IMR-90 (cell line): ENCODE results near the gene ASXL3. TPM values are rescaled to one million over a fixed set of nuclear protein-coding genes. Genes with fewer than 3 reads are reported as not detected.

Experiments
- ATAC-seq: fragments of 200-7000 bp; cut with Tn5 transposase; 2 replicates; pipeline ENCODE4 v1.9.1; 2020; ENCODE audit warnings: low read depth, mild to moderate bottlenecking, moderate library complexity
- BruUV-seq: library from RNA; stranded (reverse); fragments of 400-500 nt; replicated peaks from 2 replicates; lab custom pipeline; 2021; lab: Mats Ljungman, UMichigan
- CTCF ChIA-PET: fragments of 300-600 bp; formaldehyde crosslinking; extraction: SDS; loops from one replicate; lab custom pipeline; 2021; ENCODE audit warnings: antibody characterized with exemption; lab: Yijun Ruan, JAX
- POLR2A ChIA-PET: fragments of 300-600 bp; sonication (Branson Sonifier 250); formaldehyde crosslinking; loops from one replicate; lab custom pipeline; 2022; ENCODE audit warnings: antibody characterized with exemption; ENCODE audit not compliant: unreplicated experiment; lab: Charles Lee
- DNase-seq: peaks from one replicate; pipeline ENCODE4 v3.0.0; 2013
- H2AFZ ChIP-seq: replicated peaks from 2 replicates; pipeline ENCODE3; 2013; ENCODE audit warnings: low read length, mild to moderate bottlenecking; ENCODE audit not compliant: poor library complexity
- H2AK5ac ChIP-seq: 2 replicates; pipeline ENCODE4 v1.6.1; 2013; ENCODE audit warnings: low read depth, low read length, inconsistent platforms
- H2AK9ac ChIP-seq: replicated peaks from 2 replicates; pipeline ENCODE3; 2013; ENCODE audit warnings: mild to moderate bottlenecking, low read depth, low read length, moderate library complexity; ENCODE audit not compliant: poor library complexity
- H2BK120ac ChIP-seq: 2 replicates; pipeline ENCODE4 v1.6.1; 2013; ENCODE audit warnings: low read depth, low read length, inconsistent platforms
- H2BK15ac ChIP-seq: 3 replicates; pipeline ENCODE4 v1.6.1; 2013; ENCODE audit warnings: low read depth, low read length, inconsistent platforms
- H2BK20ac ChIP-seq: 2 replicates; pipeline ENCODE4 v1.6.1; 2013; ENCODE audit warnings: low read depth, mild to moderate bottlenecking, inconsistent platforms, low read length, moderate library complexity
- H2BK5ac ChIP-seq: 2 replicates; pipeline ENCODE4 v1.6.1; 2013; ENCODE audit warnings: mild to moderate bottlenecking, low read depth, low read length, inconsistent platforms; ENCODE audit not compliant: poor library complexity, severe bottlenecking
- H3K14ac ChIP-seq: replicated peaks from 2 replicates; pipeline ENCODE4 v1.6.1; 2013; ENCODE audit warnings: low read depth, low read length, inconsistent platforms
- H3K18ac ChIP-seq: 2 replicates; pipeline ENCODE4 v1.6.1; 2013; ENCODE audit warnings: low read depth, low read length, control low read depth
- H3K23ac ChIP-seq: 2 replicates; pipeline ENCODE4 v1.6.1; 2013; ENCODE audit warnings: low read depth, low read length, inconsistent platforms
- H3K27ac ChIP-seq: 2 replicates; pipeline ENCODE4 v1.5.1; 2013; ENCODE audit warnings: mild to moderate bottlenecking, control low read depth, low read length; ENCODE audit not compliant: insufficient read depth
- H3K27me3 ChIP-seq: 2 replicates; pipeline ENCODE4 v1.6.1; 2013; ENCODE audit warnings: low read length; ENCODE audit not compliant: control insufficient read depth, insufficient read depth
- H3K36me3 ChIP-seq: 2 replicates; pipeline ENCODE4 v1.6.1; 2013; ENCODE audit warnings: low read length, mixed read lengths; ENCODE audit not compliant: control insufficient read depth, insufficient read depth
- H3K4ac ChIP-seq: 2 replicates; pipeline ENCODE4 v1.6.1; 2013; ENCODE audit warnings: low read depth, low read length, inconsistent platforms
- H3K4me1 ChIP-seq: 2 replicates; pipeline ENCODE4 v1.6.1; 2013; ENCODE audit warnings: low read length, mixed read lengths; ENCODE audit not compliant: control insufficient read depth, insufficient read depth
- H3K4me2 ChIP-seq: 2 replicates; pipeline ENCODE4 v1.6.1; 2013; ENCODE audit warnings: low read depth, mild to moderate bottlenecking, control low read depth, low read length, moderate library complexity
- H3K4me3 ChIP-seq: 2 replicates; pipeline ENCODE4 v1.5.1; 2013; ENCODE audit warnings: low read depth, mild to moderate bottlenecking, control low read depth, low read length, moderate library complexity; ENCODE audit not compliant: insufficient read depth
- H3K56ac ChIP-seq: 2 replicates; pipeline ENCODE4 v1.6.1; 2013; ENCODE audit warnings: low read length, inconsistent platforms; ENCODE audit not compliant: insufficient read depth; ENCODE audit errors: extremely low read depth
- H3K79me1 ChIP-seq, 2 experiments: 2 replicates each; pipeline ENCODE4 v1.6.1; 2013; ENCODE audit warnings: low read length in 2 of 2, inconsistent platforms in 1 of 2, low read depth in 1 of 2
- H3K9ac ChIP-seq: 2 replicates; pipeline ENCODE4 v1.6.1; 2013; ENCODE audit warnings: low read depth, low read length, control low read depth
- H3K9me1 ChIP-seq: 2 replicates; pipeline ENCODE4 v1.6.1; 2013; ENCODE audit warnings: low read length, inconsistent platforms; ENCODE audit not compliant: insufficient read depth
- H3K9me3 ChIP-seq: 2 replicates; pipeline ENCODE4 v1.6.1; 2013; ENCODE audit warnings: low read length; ENCODE audit not compliant: control insufficient read depth, insufficient read depth
- H4K20me1 ChIP-seq: 2 replicates; pipeline ENCODE4 v1.6.1; 2013; ENCODE audit warnings: low read length, inconsistent platforms; ENCODE audit not compliant: insufficient read depth
- H4K5ac ChIP-seq: 2 replicates; pipeline ENCODE4 v1.6.1; 2013; ENCODE audit warnings: mild to moderate bottlenecking, low read depth, low read length, control low read depth
- H4K8ac ChIP-seq, 2 experiments: 2 replicates each; pipeline ENCODE4 v1.6.1; 2013; ENCODE audit warnings: low read depth in 2 of 2, low read length in 2 of 2, control low read depth in 1 of 2, inconsistent platforms in 1 of 2
- H4K91ac ChIP-seq: 2 replicates; pipeline ENCODE4 v1.6.1; 2013; ENCODE audit warnings: low read depth, low read length, inconsistent platforms; ENCODE audit not compliant: insufficient read depth
- BHLHE40 ChIP-seq: fragments of 150-350 bp; IDR thresholded peaks from 2 replicates; pipeline ENCODE4 v1.6.1; 2016; ENCODE audit warnings: mild to moderate bottlenecking, low read depth, low read length
- FOS ChIP-seq: fragments of 150-350 bp; IDR thresholded peaks from 2 replicates; pipeline ENCODE4 v1.6.1; 2016; ENCODE audit warnings: low read depth, low read length
- MXI1 ChIP-seq: IDR thresholded peaks from 2 replicates; pipeline ENCODE4 v1.6.1; 2012; ENCODE audit warnings: low read depth, mild to moderate bottlenecking, low read length, moderate library complexity, borderline replicate concordance
- POLR2A ChIP-seq: IDR thresholded peaks from 2 replicates; pipeline ENCODE4 v1.6.1; 2012; ENCODE audit warnings: mild to moderate bottlenecking, low read depth, low read length
- RCOR1 ChIP-seq: IDR thresholded peaks from 2 replicates; pipeline ENCODE4 v1.6.1; 2012; ENCODE audit warnings: mild to moderate bottlenecking, low read length, improper control_type of control experiment; ENCODE audit not compliant: insufficient replicate concordance
- RFX5 ChIP-seq: IDR thresholded peaks from 2 replicates; pipeline ENCODE4 v1.8.0; 2012; ENCODE audit warnings: low read depth, mild to moderate bottlenecking, low read length, moderate library complexity
- whole genome bisulfite sequencing, 2 experiments: methylation state at CpG; one replicate each; pipeline versions ENCODE4 v1.1.5 to v1.1.7; 2013; ENCODE audit warnings: missing lambda C conversion rate in 2 of 2; ENCODE audit not compliant: insufficient read length in 1 of 2; ENCODE audit errors: extremely low coverage in 2 of 2; 5-methylcytosine and 5-hydroxymethylcytosine counted together
- dilution Hi-C: fragments of 300-500 bp; cut with HindIII; formaldehyde crosslinking; loops from one replicate; pipeline ENCODE4 v1.14.3; 2018; ENCODE audit warnings: low sequenced_read_pairs; ENCODE audit not compliant: unreplicated experiment
- in situ Hi-C: fragments of 300-500 bp; cut with MboI; formaldehyde crosslinking; loops from 3 replicates; pipeline ENCODE4 v1.14.3; 2019; ENCODE audit warnings: low sequenced_read_pairs, inconsistent platforms, mixed read lengths
- intact Hi-C: fragments of 100-400 bp; cut with micrococcal nuclease; formaldehyde crosslinking; loops from 2 replicates; pipeline ENCODE4 v1.10.0; 2022
- polyA plus RNA-seq, 3 experiments: library from polyadenylated mRNA; depleted of rRNA; stranded (reverse); fragments of >200 nt; gene quantifications; 2 replicates each; pipeline ENCODE4 v1.2.3, GENCODE V29; 2012; ENCODE audit warnings: low replicate concordance in 1 of 3
- total RNA-seq: library from RNA; depleted of rRNA; stranded (reverse); fragments of >200 nt; gene quantifications from 2 replicates; pipeline ENCODE4 v1.2.3, GENCODE V29; 2012

Gene ASXL3
- total and polyA plus RNA-seq, 2 of the 4 experiments (the other 2 are of a cell fraction) = 0.03 to 0.54 TPM

- Histone ChIP-seq H3K36me3 (no peaks in the 10 kb centered on the region), H3K27ac (no peak overlapping the region), H3K4me3 (no peak overlapping the region), H3K18ac (no peak overlapping the region), H2BK20ac (no peak overlapping the region), H3K9me3 (no peaks in the 10 kb centered on the region), H2AK9ac (no peak overlapping the region), H3K4ac (no peak overlapping the region), H3K79me1 (no peaks in the 10 kb centered on the region), H3K14ac (no peak overlapping the region), H4K5ac (no peak overlapping the region), H3K9ac (no peak overlapping the region), H2AK5ac (no peak overlapping the region), H4K91ac (no peak overlapping the region), H2BK120ac (no peak overlapping the region), H3K9me1 (no peaks in the 10 kb centered on the region), H4K20me1 (no peaks in the 10 kb centered on the region), H3K27me3 (no peaks in the 10 kb centered on the region), H4K8ac (no peak overlapping the region), H3K23ac (no peak overlapping the region), H2BK15ac (no peak overlapping the region), H2AFZ (no peak overlapping the region), H3K4me1 (peaks cover 2% of the 10 kb centered on the region; the same call in 1 of the 2 replicates), H3K56ac (no peak overlapping the region), H2BK5ac (no peak overlapping the region), H3K4me2 (no peak overlapping the region)
- whole genome bisulfite sequencing, 2 experiments = no CpG with 5 or more reads among the region's 3 CpGs
- dilution Hi-C loops (no loop called here), intact Hi-C loops (no loop called here), in situ Hi-C loops (no loop called here)
- ChIA-PET CTCF (no interaction called here), POLR2A (no interaction called here)
- DNase-seq = no peak
- no peak for ATAC-seq
- BruUV-seq = no TSS peak
- TF ChIP-seq MXI1 (no peak), FOS (no peak), POLR2A (no peak), BHLHE40 (no peak), RCOR1 (no peak), RFX5 (no peak)
Measured at GRCh38 chr18:33557706-33558105, 20.3 kb upstream of the ASXL3 start.
